Measurements from ENCODE around the gene GTF2H3. TPM values are rescaled to one million over a fixed set of nuclear protein-coding genes. Genes with fewer than 3 reads are reported as not detected.

GTF2H3 gene
- total and polyA plus RNA-seq, 2 donors (not counting 1 experiment from before 2014, with no cell fraction given), result 39.3 to 70.1 TPM

GRCh38 chr12:123690191-123690840 is 56.7 kb downstream of the GTF2H3 start:
- H3K79me2 ChIP-seq (ENCODE audit: control insufficient read depth, insufficient read depth, low read length), result no peaks in the 10 kb centered on the region
- H3K9me3 ChIP-seq (ENCODE audit: control insufficient read depth, insufficient read depth, low read depth, low read length), result no peaks in the 10 kb centered on the region
- no peak overlapping the region for H3K9ac ChIP-seq (ENCODE audit: insufficient read depth, low read length)
- H3K36me3 ChIP-seq (ENCODE audit: control insufficient read depth, insufficient read depth, low read length), result no peaks in the 10 kb centered on the region
- H3K4me3 ChIP-seq (replicated peaks in 1 of 4; ENCODE audit: control extremely low read depth in 1 of 4, insufficient read depth in 1 of 4, low read depth in 3 of 4, low read length in 4 of 4), result no peak overlapping the region
- no peak overlapping the region for H3K27ac ChIP-seq (ENCODE audit: insufficient read depth, low read length)
- H2AFZ ChIP-seq (ENCODE audit: low read length), result no peak overlapping the region
- TF ChIP-seq CTCF (conservative IDR thresholded peaks at IDR 0.05 in 1 of 2, IDR thresholded peaks at IDR 0.05 in 1 of 2; ENCODE audit: low read depth in 1 of 2, low read length in 2 of 2) (no peak), EZH2 (IDR thresholded peaks at IDR 0.05; ENCODE audit: low read length, missing control alignments) (no peak)
- H3K4me2 ChIP-seq (ENCODE audit: extremely low read depth, insufficient read depth, low read length), result no peak overlapping the region
- no peak for DNase-seq (ENCODE audit: low read depth in 2 of 2)
- H4K20me1 ChIP-seq (ENCODE audit: control insufficient read depth, extremely low read depth, insufficient read depth, low read length), result no peaks in the 10 kb centered on the region
- no peaks in the 10 kb centered on the region for H3K27me3 ChIP-seq (ENCODE audit: control insufficient read depth, insufficient read depth, low read length)
- no peaks in the 10 kb centered on the region for H3K4me1 ChIP-seq (ENCODE audit: control insufficient read depth, extremely low read depth, insufficient read depth, low read length)

DNA sequence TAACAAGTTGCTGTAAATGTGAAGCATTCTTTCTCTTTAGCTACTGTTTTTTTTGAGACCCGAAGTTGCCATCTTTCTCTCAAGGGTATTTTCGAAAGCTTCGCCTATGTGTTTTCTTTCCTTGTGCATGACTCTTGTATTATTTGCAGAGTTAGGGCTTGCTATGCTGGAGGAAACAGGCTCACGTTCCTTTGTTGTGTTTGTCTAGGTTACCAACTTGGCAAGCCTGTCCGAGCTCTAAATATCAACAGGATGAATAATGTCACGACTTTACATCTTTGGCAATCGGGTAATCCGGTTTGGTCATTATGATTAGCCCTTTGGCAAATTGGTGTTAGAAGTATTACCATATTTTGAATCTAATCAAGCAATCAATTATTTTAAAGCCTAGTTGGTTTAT is 62.6 kb downstream of the GTF2H3 start:
- no peak for DNase-seq (ENCODE audit: low read depth in 2 of 2)
- H3K36me3 ChIP-seq (ENCODE audit: control insufficient read depth, insufficient read depth, low read length), result peaks cover 2% of the 10 kb centered on the region
- no peak overlapping the region for H3K9ac ChIP-seq (ENCODE audit: insufficient read depth, low read length)
- H2AFZ ChIP-seq (ENCODE audit: low read length), result no peak overlapping the region
- no peaks in the 10 kb centered on the region for H3K79me2 ChIP-seq (ENCODE audit: control insufficient read depth, insufficient read depth, low read length)
- no peaks in the 10 kb centered on the region for H3K4me1 ChIP-seq (ENCODE audit: control insufficient read depth, extremely low read depth, insufficient read depth, low read length)
- H3K9me3 ChIP-seq (ENCODE audit: control insufficient read depth, insufficient read depth, low read depth, low read length), result no peaks in the 10 kb centered on the region
- no peak overlapping the region for H3K4me3 ChIP-seq (replicated peaks in 1 of 4; ENCODE audit: control extremely low read depth in 1 of 4, insufficient read depth in 1 of 4, low read depth in 3 of 4, low read length in 4 of 4)
- TF ChIP-seq CTCF (conservative IDR thresholded peaks at IDR 0.05 in 1 of 2, IDR thresholded peaks at IDR 0.05 in 1 of 2; ENCODE audit: low read depth in 1 of 2, low read length in 2 of 2) (no peak), EZH2 (IDR thresholded peaks at IDR 0.05; ENCODE audit: low read length, missing control alignments) (no peak)
- H3K27me3 ChIP-seq (ENCODE audit: control insufficient read depth, insufficient read depth, low read length), result no peaks in the 10 kb centered on the region
- no peak overlapping the region for H3K4me2 ChIP-seq (ENCODE audit: extremely low read depth, insufficient read depth, low read length)
- no peaks in the 10 kb centered on the region for H4K20me1 ChIP-seq (ENCODE audit: control insufficient read depth, extremely low read depth, insufficient read depth, low read length)
- no peak overlapping the region for H3K27ac ChIP-seq (ENCODE audit: insufficient read depth, low read length)

DNA sequence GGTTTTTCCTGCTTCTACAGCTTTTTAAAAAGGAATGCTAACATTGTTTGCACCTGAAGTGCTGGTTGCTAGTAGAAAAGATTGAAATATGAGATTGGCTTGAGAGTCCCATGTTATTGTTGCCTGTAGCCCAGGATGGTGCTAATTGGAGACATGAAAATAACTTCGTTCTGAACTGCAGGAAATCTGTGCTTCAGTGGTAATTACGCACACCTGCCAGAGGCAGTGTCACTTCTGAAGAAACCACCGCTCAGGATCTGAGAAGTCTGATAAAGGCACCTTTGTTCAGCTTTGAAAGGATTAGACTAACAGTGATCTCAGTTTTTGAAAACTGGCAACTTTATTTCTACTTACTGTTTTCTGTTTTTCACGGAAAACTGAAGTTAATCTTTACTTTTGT is 63.0 kb downstream of the GTF2H3 start:
- no peak overlapping the region for H3K27ac ChIP-seq (ENCODE audit: insufficient read depth, low read length)
- no peaks in the 10 kb centered on the region for H3K27me3 ChIP-seq (ENCODE audit: control insufficient read depth, insufficient read depth, low read length)
- no peak for TF ChIP-seq CTCF (conservative IDR thresholded peaks at IDR 0.05 in 1 of 2, IDR thresholded peaks at IDR 0.05 in 1 of 2; ENCODE audit: low read depth in 1 of 2, low read length in 2 of 2)
- no peak for TF ChIP-seq EZH2 (IDR thresholded peaks at IDR 0.05; ENCODE audit: low read length, missing control alignments)
- H3K4me1 ChIP-seq (ENCODE audit: control insufficient read depth, extremely low read depth, insufficient read depth, low read length), result no peaks in the 10 kb centered on the region
- DNase-seq (ENCODE audit: low read depth in 2 of 2), result no peak
- no peak overlapping the region for H3K9ac ChIP-seq (ENCODE audit: insufficient read depth, low read length)
- H3K4me2 ChIP-seq (ENCODE audit: extremely low read depth, insufficient read depth, low read length), result no peak overlapping the region
- no peak overlapping the region for H2AFZ ChIP-seq (ENCODE audit: low read length)
- H3K9me3 ChIP-seq (ENCODE audit: control insufficient read depth, insufficient read depth, low read depth, low read length), result no peaks in the 10 kb centered on the region
- H4K20me1 ChIP-seq (ENCODE audit: control insufficient read depth, extremely low read depth, insufficient read depth, low read length), result no peaks in the 10 kb centered on the region
- H3K79me2 ChIP-seq (ENCODE audit: control insufficient read depth, insufficient read depth, low read length), result no peaks in the 10 kb centered on the region
- no peak overlapping the region for H3K4me3 ChIP-seq (replicated peaks in 1 of 4; ENCODE audit: control extremely low read depth in 1 of 4, insufficient read depth in 1 of 4, low read depth in 3 of 4, low read length in 4 of 4)
- H3K36me3 ChIP-seq (ENCODE audit: control insufficient read depth, insufficient read depth, low read length), result peaks cover 2% of the 10 kb centered on the region

Measured in fibroblast of lung (primary cell).